Uterus (tissue), 4 donors: ENCODE measurements around the gene UQCRH. TPM values are rescaled to one million over a fixed set of nuclear protein-coding genes. Genes with fewer than 3 reads are reported as not detected.

Source experiments
- total RNA-seq, 4 donors: library from RNA; depleted of rRNA in 3 of 4; stranded (reverse); fragments of >200 nt in 3 of 4; gene quantifications; one replicate each; pipeline versions ENCODE4 v1.1.0 to v1.2.4, GENCODE V29; 2014 to 2023
- donor health status: DM: yes; HTN: yes; CAD: no.

Gene UQCRH
- total RNA-seq, 4 donors from 2014 or later, result 111 to 354 (median 296) TPM

Other genes with a start within 250 kb of the UQCRH start
- gene PIK3R3, start 171.1 kb upstream of the UQCRH start, total RNA-seq, result 10 to 100 TPM; 23.5 to 83.7 (median 38.3) TPM
- 10 to 100 TPM in 3 of 4 donors, 1 to 10 TPM in 1; 4.1 to 62.8 (median 29.1) TPM for gene TSPAN1, start 128.6 kb upstream of the UQCRH start, total RNA-seq
- gene P3R3URF, start 127.2 kb upstream of the UQCRH start, total RNA-seq, result not detected
- 10 to 100 TPM in 3 of 4 donors, 1 to 10 TPM in 1; 5.6 to 67.2 (median 31.8) TPM for gene POMGNT1, start 105.3 kb upstream of the UQCRH start, total RNA-seq
- gene LURAP1, start 100.4 kb upstream of the UQCRH start, total RNA-seq, result 10 to 100 TPM in 1 of 4 donors, 1 to 10 TPM in 3; 4.1 to 19.8 (median 5.9) TPM
- gene RAD54L, start 55.9 kb upstream of the UQCRH start, total RNA-seq, result 1 to 10 TPM in 2 of 4 donors, not detected in 2; 1.2 to 7.3 TPM
- 10 to 100 TPM; 26.8 to 87.2 (median 60.3) TPM for gene LRRC41, start 82 bp upstream of the UQCRH start, total RNA-seq
- gene NSUN4, start 37.1 kb downstream of the UQCRH start, total RNA-seq, result 10 to 100 TPM in 3 of 4 donors, 1 to 10 TPM in 1; 1.0 to 42.4 (median 23.2) TPM
- 10 to 100 TPM; 10.6 to 40.2 (median 15.8) TPM for gene FAAH, start 90.6 kb downstream of the UQCRH start, total RNA-seq
- under 1 TPM in 1 of 4 donors, not detected in 3; 0.07 TPM for gene DMBX1, start 186.1 kb downstream of the UQCRH start, total RNA-seq
- gene KNCN, start 247.9 kb downstream of the UQCRH start, total RNA-seq, result not detected